Gastroesophageal sphincter (tissue), 3 donors: ENCODE results near the gene SDK2.

Source experiments
- CTCF ChIP-seq, 4 experiments: fragments of 200-600 bp in 2 of 4; fragments of 450-650 bp in 2 of 4; sonication (generic) in 1 of 4; IDR thresholded peaks; one replicate each; pipeline ENCODE4 v1.5.1; 2017 to 2019; ENCODE audit warnings: antibody characterized with exemption in 4 of 4, mild to moderate bottlenecking in 2 of 4, moderate library complexity in 2 of 4
- EP300 ChIP-seq: sonication (generic); formaldehyde crosslinking; IDR thresholded peaks from one replicate; pipeline ENCODE4 v1.6.1; 2017; ENCODE audit warnings: antibody characterized with exemption, mild to moderate bottlenecking
- POLR2A ChIP-seq, 2 donors: fragments of 450-650 bp; IDR thresholded peaks; one replicate each; pipeline ENCODE4 v1.6.1; 2017; ENCODE audit warnings: antibody characterized with exemption in 2 of 2, mild to moderate bottlenecking in 2 of 2, moderate library complexity in 1 of 2
- POLR2AphosphoS5 ChIP-seq: sonication (generic); formaldehyde crosslinking; IDR thresholded peaks from one replicate; pipeline ENCODE4 v1.6.1; 2017; ENCODE audit warnings: antibody characterized with exemption

DNA sequence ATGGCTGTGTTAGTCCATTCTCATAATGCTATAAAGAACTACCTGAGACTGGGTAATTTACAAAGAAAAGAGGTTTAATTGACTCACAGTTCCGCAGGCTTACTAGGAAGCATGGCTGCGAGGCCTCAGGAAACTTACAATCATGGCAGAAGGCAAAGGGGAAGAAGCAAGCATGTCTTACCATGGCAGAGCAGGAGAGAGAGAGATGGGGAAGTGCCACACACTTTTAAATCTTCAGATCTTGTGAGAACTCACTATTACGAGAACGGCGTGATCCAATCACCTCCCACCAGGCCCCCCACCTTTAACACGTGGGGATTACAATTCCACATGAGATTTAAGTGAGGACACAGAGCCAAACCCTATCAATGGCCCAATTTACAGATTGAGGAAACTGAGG, 96.5 kb downstream of the SDK2 start:
- TF ChIP-seq POLR2AphosphoS5 = no peak
- TF ChIP-seq CTCF (IDR thresholded peaks at IDR 0.05) = no peak
- TF ChIP-seq EP300 = no peak
- TF ChIP-seq POLR2A (IDR thresholded peaks at IDR 0.05) = no peak
